Activated B cell treated with CpG ODN at 0.5 μM for 24 hours (primary cell): ENCODE data around the gene RMND5B. TPM values are rescaled to one million over a fixed set of nuclear protein-coding genes. Genes with fewer than 3 reads are reported as not detected.
A peak's percentile ranks its signal among the peaks of the same experiment; 100 is the strongest.

Experiments used
- ATAC-seq: fragments of 200-7000 bp; cut with Tn5 transposase; one replicate; pipeline ENCODE4 v1.10.0; 2021; ENCODE audit warnings: low read depth, mild to moderate bottlenecking, moderate library complexity
- CTCF ChIA-PET: fragments of 350-600 bp; sonication (Branson Sonifier 250); formaldehyde crosslinking; loops from one replicate; lab custom pipeline; 2021; ENCODE audit warnings: antibody characterized with exemption; lab: Charles Lee
- POLR2A ChIA-PET: fragments of 350-600 bp; sonication (Branson Sonifier 250); formaldehyde crosslinking; loops from one replicate; lab custom pipeline; 2021; ENCODE audit warnings: antibody characterized with exemption; lab: Charles Lee
- DNase-seq: peaks from one replicate; pipeline ENCODE4 v3.0.0; 2022
- H3K27ac Mint-ChIP-seq: one replicate; pipeline ENCODE4 v1.8.0; 2020; ENCODE audit warnings: mixed read lengths
- H3K27me3 Mint-ChIP-seq: one replicate; pipeline ENCODE4 v1.8.0; 2021; ENCODE audit warnings: mixed read lengths
- H3K36me3 Mint-ChIP-seq: one replicate; pipeline ENCODE4 v1.8.0; 2021; ENCODE audit warnings: low read depth, mixed read lengths
- H3K4me1 Mint-ChIP-seq: one replicate; pipeline ENCODE4 v1.8.0; 2021; ENCODE audit warnings: mixed read lengths
- H3K4me3 Mint-ChIP-seq: one replicate; pipeline ENCODE4 v1.8.0; 2020; ENCODE audit warnings: mild to moderate bottlenecking, mixed read lengths
- H3K9me3 Mint-ChIP-seq: one replicate; pipeline ENCODE4 v1.8.0; 2020; ENCODE audit warnings: mixed read lengths
- CTCF ChIP-seq: fragments of 200-600 bp; IDR thresholded peaks from one replicate; pipeline ENCODE4 v1.8.0; 2022; ENCODE audit warnings: antibody characterized with exemption, mild to moderate bottlenecking
- intact Hi-C: fragments of 100-400 bp; cut with micrococcal nuclease; formaldehyde crosslinking; loops from one replicate; pipeline ENCODE4 v1.15.1; 2024
- total RNA-seq: library from RNA; stranded (reverse); gene quantifications from 2 replicates; pipeline ENCODE4 v1.2.3, GENCODE V29; 2022

RMND5B gene
- total RNA-seq, 1 donor from 2014 or later = 57.2 TPM

- Mint-ChIP-seq H3K27me3 (no peaks in the 10 kb centered on the region), H3K4me3 (peak overlapping the region; percentile 98)
Measured at GRCh38 chr5:178115136-178115813, 15.5 kb upstream of the RMND5B start.

DNA sequence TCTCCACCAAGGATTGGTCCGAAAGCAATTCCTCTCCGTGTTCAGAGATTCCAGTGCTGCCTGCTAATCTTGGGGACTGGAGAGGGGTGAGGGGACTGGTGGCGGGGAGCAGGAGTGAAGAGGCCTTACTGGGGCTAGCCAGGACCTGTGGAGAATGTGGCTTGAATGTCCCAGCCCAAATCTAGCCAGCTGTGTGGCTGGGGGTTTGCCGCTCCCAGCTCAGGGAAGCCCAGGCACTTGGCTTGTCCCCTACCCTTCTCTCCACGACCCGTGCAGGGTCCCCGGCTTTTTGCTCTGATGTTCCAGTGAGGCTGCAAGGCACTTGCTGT, 15.0 kb upstream of the RMND5B start:
- intact Hi-C loops = loop anchor here (1.0 to 10.0 kb wide), 2 partner anchors 689 to 1581 kb away; partner anchors contain the start of genes GRK6 and RNF44
- H3K4me3 Mint-ChIP-seq = peak overlapping the region; percentile 98
- H3K36me3 Mint-ChIP-seq = peaks cover 4% of the 10 kb centered on the region
- H3K27ac Mint-ChIP-seq = peak overlapping the region; percentile 94
- H3K27me3 Mint-ChIP-seq = no peaks in the 10 kb centered on the region
- ATAC-seq (no peak), DNase-seq (no peak)
- TF ChIP-seq CTCF = no peak
- POLR2A ChIA-PET = interaction anchor here (0.6 to 4.3 kb wide), 6 partner anchors 15 to 1426 kb away, joined by 3 to 28 read pairs (median 10); partner anchors contain the start of genes HNRNPAB, NHP2 and RMND5B
- peaks cover 71% of the 10 kb centered on the region for H3K4me1 Mint-ChIP-seq
- CTCF ChIA-PET = interaction anchor here (1.3 kb wide), 1 partner anchor 9 kb away, joined by 5 read pairs; no protein-coding TSS in a partner anchor
- H3K9me3 Mint-ChIP-seq = no peaks in the 10 kb centered on the region

More at GRCh38 chr5:178115136-178115813, 15.5 kb upstream of the RMND5B start:
- Mint-ChIP-seq H3K27ac (peak overlapping the region; percentile 94), H3K9me3 (no peaks in the 10 kb centered on the region), H3K4me1 (peaks cover 71% of the 10 kb centered on the region), H3K36me3 (peaks cover 2% of the 10 kb centered on the region)
- POLR2A ChIA-PET = interaction anchor here (0.7 to 4.3 kb wide), 8 partner anchors 11 to 620 kb away, joined by 3 to 28 read pairs (median 10); partner anchors contain the start of genes HNRNPAB, NHP2 and RMND5B
- CTCF ChIA-PET = no interaction called here
- ATAC-seq = peak; percentile 11
- no peak for TF ChIP-seq CTCF
- DNase-seq = no peak
- intact Hi-C loops = loop anchor here (10.0 kb wide), 1 partner anchor 1580 kb away; the partner anchor contains the start of gene RNF44

GRCh38 chr5:178116143-178116885, 14.5 kb upstream of the RMND5B start:
- no peak for TF ChIP-seq CTCF
- ChIA-PET POLR2A (interaction anchor here (0.6 to 4.3 kb wide), 6 partner anchors 14 to 1694 kb away, joined by 3 to 28 read pairs (median 8); partner anchors contain the start of genes HNRNPAB, NHP2 and RMND5B), CTCF (interaction anchor here (1.0 to 1.3 kb wide), 2 partner anchors 10 to 40 kb away, joined by 5 read pairs; no protein-coding TSS in a partner anchor)
- Mint-ChIP-seq H3K4me3 (peak overlapping the region; percentile 98), H3K36me3 (peaks cover 6% of the 10 kb centered on the region), H3K27ac (peak overlapping the region; percentile 94), H3K27me3 (no peaks in the 10 kb centered on the region), H3K9me3 (no peaks in the 10 kb centered on the region), H3K4me1 (peaks cover 77% of the 10 kb centered on the region)
- peak; percentile 44 for ATAC-seq
- DNase-seq = peak; percentile 63
- intact Hi-C loops = loop anchor here (1.0 to 10.0 kb wide), 2 partner anchors 690 to 1582 kb away; partner anchors contain the start of genes GRK6 and RNF44

DNA sequence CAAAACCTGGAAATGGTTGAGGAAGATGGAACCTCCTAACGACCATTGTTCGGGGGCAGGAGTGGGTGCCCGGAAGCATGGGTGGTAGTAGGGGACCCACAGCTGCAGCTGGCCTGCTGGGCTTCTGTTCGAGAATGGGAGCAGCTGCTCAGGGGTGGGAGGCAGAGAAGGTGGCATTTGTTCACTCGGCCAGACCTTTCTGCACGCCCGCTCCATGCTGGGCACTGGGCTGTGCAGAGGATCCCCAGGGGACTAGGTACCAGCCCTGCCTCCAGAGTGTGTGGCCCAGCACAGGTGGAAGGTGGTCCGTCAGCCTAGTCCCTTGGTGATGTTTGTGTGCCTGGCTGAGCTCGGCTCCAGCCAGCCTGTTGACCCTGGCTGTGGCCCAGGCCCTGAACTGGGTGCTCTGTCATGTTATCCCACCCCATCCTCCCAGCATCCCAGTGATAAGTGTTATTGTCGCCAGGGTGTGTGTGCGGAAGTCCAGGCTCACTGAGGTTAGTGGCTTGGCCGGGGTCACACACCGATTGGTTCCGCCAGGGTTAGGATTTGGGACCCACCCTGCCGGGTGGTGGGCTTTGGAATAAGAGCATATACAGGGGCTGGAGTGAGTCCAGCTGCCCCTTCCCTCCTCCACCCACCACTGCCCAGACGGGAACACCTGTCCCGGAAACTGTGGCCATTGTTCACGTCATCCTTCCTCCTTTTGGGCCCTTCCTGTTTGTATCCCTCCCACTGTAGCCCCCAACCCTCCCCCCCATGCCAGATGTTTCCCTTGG, 12.7 kb upstream of the RMND5B start:
- intact Hi-C loops = loop anchor here (10.0 kb wide), 1 partner anchor 1583 kb away; the partner anchor contains the start of gene RNF44
- ChIA-PET POLR2A (interaction anchor here (0.6 to 4.3 kb wide), 4 partner anchors 12 to 519 kb away, joined by 4 to 28 read pairs (median 6); partner anchors contain the start of genes B4GALT7, NHP2 and RMND5B), CTCF (interaction anchor here (0.6 to 1.2 kb wide), 3 partner anchors 12 to 43 kb away, joined by 3 to 4 read pairs (median 3); no protein-coding TSS in a partner anchor)
- no peak for ATAC-seq
- H3K27ac Mint-ChIP-seq = peak overlapping the region; percentile 63
- peak overlapping the region; percentile 64 for H3K4me3 Mint-ChIP-seq
- DNase-seq = no peak
- no peaks in the 10 kb centered on the region for H3K9me3 Mint-ChIP-seq
- peaks cover 79% of the 10 kb centered on the region for H3K4me1 Mint-ChIP-seq
- H3K27me3 Mint-ChIP-seq = no peaks in the 10 kb centered on the region
- H3K36me3 Mint-ChIP-seq = peaks cover 13% of the 10 kb centered on the region
- TF ChIP-seq CTCF = no peak
